IMR-90 (cell line): Measurements from ENCODE around the gene PAN2. TPM values are rescaled to one million over a fixed set of nuclear protein-coding genes. Genes with fewer than 3 reads are reported as not detected.
A peak's percentile ranks its signal among the peaks of the same experiment; 100 is the strongest.
"Not testable (repeated sequence)": the region's sequence is repeated elsewhere in the genome, so short reads cannot be mapped to it uniquely, and the experiment has no call there.

ENCODE experiments used
- ATAC-seq: fragments of 200-7000 bp; cut with Tn5 transposase; 2 replicates; pipeline ENCODE4 v1.9.1; 2020; ENCODE audit warnings: low read depth, mild to moderate bottlenecking, moderate library complexity
- BruUV-seq: library from RNA; stranded (reverse); fragments of 400-500 nt; replicated peaks from 2 replicates; lab custom pipeline; 2021; lab: Mats Ljungman, UMichigan
- CTCF ChIA-PET: fragments of 300-600 bp; formaldehyde crosslinking; extraction: SDS; loops from one replicate; lab custom pipeline; 2021; ENCODE audit warnings: antibody characterized with exemption; lab: Yijun Ruan, JAX
- POLR2A ChIA-PET: fragments of 300-600 bp; sonication (Branson Sonifier 250); formaldehyde crosslinking; loops from one replicate; lab custom pipeline; 2022; ENCODE audit warnings: antibody characterized with exemption; ENCODE audit not compliant: unreplicated experiment; lab: Charles Lee
- DNase-seq: peaks from one replicate; pipeline ENCODE4 v3.0.0; 2013
- H2AFZ ChIP-seq: replicated peaks from 2 replicates; pipeline ENCODE3; 2013; ENCODE audit warnings: low read length, mild to moderate bottlenecking; ENCODE audit not compliant: poor library complexity
- H2AK5ac ChIP-seq: 2 replicates; pipeline ENCODE4 v1.6.1; 2013; ENCODE audit warnings: low read depth, low read length, inconsistent platforms
- H2AK9ac ChIP-seq: replicated peaks from 2 replicates; pipeline ENCODE3; 2013; ENCODE audit warnings: mild to moderate bottlenecking, low read depth, low read length, moderate library complexity; ENCODE audit not compliant: poor library complexity
- H2BK120ac ChIP-seq: 2 replicates; pipeline ENCODE4 v1.6.1; 2013; ENCODE audit warnings: low read depth, low read length, inconsistent platforms
- H2BK15ac ChIP-seq: 3 replicates; pipeline ENCODE4 v1.6.1; 2013; ENCODE audit warnings: low read depth, low read length, inconsistent platforms
- H2BK20ac ChIP-seq: 2 replicates; pipeline ENCODE4 v1.6.1; 2013; ENCODE audit warnings: low read depth, mild to moderate bottlenecking, inconsistent platforms, low read length, moderate library complexity
- H2BK5ac ChIP-seq: 2 replicates; pipeline ENCODE4 v1.6.1; 2013; ENCODE audit warnings: mild to moderate bottlenecking, low read depth, low read length, inconsistent platforms; ENCODE audit not compliant: poor library complexity, severe bottlenecking
- H3K14ac ChIP-seq: replicated peaks from 2 replicates; pipeline ENCODE4 v1.6.1; 2013; ENCODE audit warnings: low read depth, low read length, inconsistent platforms
- H3K18ac ChIP-seq: 2 replicates; pipeline ENCODE4 v1.6.1; 2013; ENCODE audit warnings: low read depth, low read length, control low read depth
- H3K23ac ChIP-seq: 2 replicates; pipeline ENCODE4 v1.6.1; 2013; ENCODE audit warnings: low read depth, low read length, inconsistent platforms
- H3K27ac ChIP-seq: 2 replicates; pipeline ENCODE4 v1.5.1; 2013; ENCODE audit warnings: mild to moderate bottlenecking, control low read depth, low read length; ENCODE audit not compliant: insufficient read depth
- H3K27me3 ChIP-seq: 2 replicates; pipeline ENCODE4 v1.6.1; 2013; ENCODE audit warnings: low read length; ENCODE audit not compliant: control insufficient read depth, insufficient read depth
- H3K36me3 ChIP-seq: 2 replicates; pipeline ENCODE4 v1.6.1; 2013; ENCODE audit warnings: low read length, mixed read lengths; ENCODE audit not compliant: control insufficient read depth, insufficient read depth
- H3K4ac ChIP-seq: 2 replicates; pipeline ENCODE4 v1.6.1; 2013; ENCODE audit warnings: low read depth, low read length, inconsistent platforms
- H3K4me1 ChIP-seq: 2 replicates; pipeline ENCODE4 v1.6.1; 2013; ENCODE audit warnings: low read length, mixed read lengths; ENCODE audit not compliant: control insufficient read depth, insufficient read depth
- H3K4me2 ChIP-seq: 2 replicates; pipeline ENCODE4 v1.6.1; 2013; ENCODE audit warnings: low read depth, mild to moderate bottlenecking, control low read depth, low read length, moderate library complexity
- H3K4me3 ChIP-seq: 2 replicates; pipeline ENCODE4 v1.5.1; 2013; ENCODE audit warnings: low read depth, mild to moderate bottlenecking, control low read depth, low read length, moderate library complexity; ENCODE audit not compliant: insufficient read depth
- H3K56ac ChIP-seq: 2 replicates; pipeline ENCODE4 v1.6.1; 2013; ENCODE audit warnings: low read length, inconsistent platforms; ENCODE audit not compliant: insufficient read depth; ENCODE audit errors: extremely low read depth
- H3K79me1 ChIP-seq, 2 experiments: 2 replicates each; pipeline ENCODE4 v1.6.1; 2013; ENCODE audit warnings: low read length in 2 of 2, inconsistent platforms in 1 of 2, low read depth in 1 of 2
- H3K9ac ChIP-seq: 2 replicates; pipeline ENCODE4 v1.6.1; 2013; ENCODE audit warnings: low read depth, low read length, control low read depth
- H3K9me1 ChIP-seq: 2 replicates; pipeline ENCODE4 v1.6.1; 2013; ENCODE audit warnings: low read length, inconsistent platforms; ENCODE audit not compliant: insufficient read depth
- H3K9me3 ChIP-seq: 2 replicates; pipeline ENCODE4 v1.6.1; 2013; ENCODE audit warnings: low read length; ENCODE audit not compliant: control insufficient read depth, insufficient read depth
- H4K20me1 ChIP-seq: 2 replicates; pipeline ENCODE4 v1.6.1; 2013; ENCODE audit warnings: low read length, inconsistent platforms; ENCODE audit not compliant: insufficient read depth
- H4K5ac ChIP-seq: 2 replicates; pipeline ENCODE4 v1.6.1; 2013; ENCODE audit warnings: mild to moderate bottlenecking, low read depth, low read length, control low read depth
- H4K8ac ChIP-seq, 2 experiments: 2 replicates each; pipeline ENCODE4 v1.6.1; 2013; ENCODE audit warnings: low read depth in 2 of 2, low read length in 2 of 2, control low read depth in 1 of 2, inconsistent platforms in 1 of 2
- H4K91ac ChIP-seq: 2 replicates; pipeline ENCODE4 v1.6.1; 2013; ENCODE audit warnings: low read depth, low read length, inconsistent platforms; ENCODE audit not compliant: insufficient read depth
- WGBS, 2 experiments: methylation state at CpG; one replicate each; pipeline versions ENCODE4 v1.1.5 to v1.1.7; 2013; ENCODE audit warnings: missing lambda C conversion rate in 2 of 2; ENCODE audit not compliant: insufficient read length in 1 of 2; ENCODE audit errors: extremely low coverage in 2 of 2; 5-methylcytosine and 5-hydroxymethylcytosine counted together
- dilution Hi-C: fragments of 300-500 bp; cut with HindIII; formaldehyde crosslinking; loops from one replicate; pipeline ENCODE4 v1.14.3; 2018; ENCODE audit warnings: low sequenced_read_pairs; ENCODE audit not compliant: unreplicated experiment
- in situ Hi-C: fragments of 300-500 bp; cut with MboI; formaldehyde crosslinking; loops from 3 replicates; pipeline ENCODE4 v1.14.3; 2019; ENCODE audit warnings: low sequenced_read_pairs, inconsistent platforms, mixed read lengths
- intact Hi-C: fragments of 100-400 bp; cut with micrococcal nuclease; formaldehyde crosslinking; loops from 2 replicates; pipeline ENCODE4 v1.10.0; 2022
- polyA plus RNA-seq, 3 experiments: library from polyadenylated mRNA; depleted of rRNA; stranded (reverse); fragments of >200 nt; gene quantifications; 2 replicates each; pipeline ENCODE4 v1.2.3, GENCODE V29; 2012; ENCODE audit warnings: low replicate concordance in 1 of 3
- total RNA-seq: library from RNA; depleted of rRNA; stranded (reverse); fragments of >200 nt; gene quantifications from 2 replicates; pipeline ENCODE4 v1.2.3, GENCODE V29; 2012

PAN2 gene
- total and polyA plus RNA-seq, 2 of the 4 experiments (the other 2 are of a cell fraction): 9.7 to 20.2 TPM

DNA sequence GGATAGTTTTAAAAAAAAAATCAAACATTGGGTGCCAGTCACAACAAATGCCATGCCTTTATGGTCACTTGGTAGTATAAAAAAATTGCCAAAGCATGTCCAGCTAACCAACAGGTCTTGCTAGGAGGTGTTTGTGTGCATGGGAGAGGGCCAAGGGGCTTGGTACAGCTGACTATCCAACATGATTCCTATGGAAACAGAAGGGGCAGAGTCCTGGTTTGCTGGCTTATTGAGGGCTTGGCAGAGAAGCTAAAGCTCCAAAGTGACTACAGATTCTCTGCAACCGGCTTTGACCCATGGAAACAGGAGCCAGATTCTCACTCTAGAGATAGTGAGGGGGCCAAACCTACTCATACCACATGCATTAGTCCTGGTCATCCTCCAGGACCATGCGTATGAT is 61.3 kb downstream of the PAN2 start:
- H3K9ac ChIP-seq, H2BK120ac ChIP-seq, in situ Hi-C loops, H3K79me1 ChIP-seq, H3K18ac ChIP-seq, intact Hi-C loops, H2BK5ac ChIP-seq, H3K4ac ChIP-seq, H4K20me1 ChIP-seq, H3K56ac ChIP-seq, H2BK15ac ChIP-seq, H3K14ac ChIP-seq, dilution Hi-C loops, H2BK20ac ChIP-seq, H3K4me1 ChIP-seq, H3K4me3 ChIP-seq, H3K27me3 ChIP-seq, H3K23ac ChIP-seq, H4K5ac ChIP-seq, H3K9me3 ChIP-seq, H4K91ac ChIP-seq, H2AK5ac ChIP-seq, ATAC-seq, H3K4me2 ChIP-seq, DNase-seq, H4K8ac ChIP-seq, CTCF ChIA-PET, H3K27ac ChIP-seq, H3K9me1 ChIP-seq, H2AK9ac ChIP-seq, H2AFZ ChIP-seq, POLR2A ChIA-PET: not testable (repeated sequence)
- peaks cover 44% of the 10 kb centered on the region for H3K36me3 ChIP-seq
- BruUV-seq: TSS peak; percentile 85
- no CpG with 5 or more reads among the region's 2 CpGs for WGBS, 2 experiments
